H1 (cell line): ENCODE data around the gene DUS1L. TPM values are rescaled to one million over a fixed set of nuclear protein-coding genes. Genes with fewer than 3 reads are reported as not detected.

Experiments used
- BRCA1 ChIP-seq: IDR thresholded peaks from 2 replicates; pipeline ENCODE4 v1.6.1; 2012; ENCODE audit warnings: low read depth, low read length, improper control_type of control experiment
- CHD2 ChIP-seq: IDR thresholded peaks from 2 replicates; pipeline ENCODE4 v1.6.1; 2012; ENCODE audit warnings: low read length, improper control_type of control experiment
- E2F6 ChIP-seq: IDR thresholded peaks from 2 replicates; pipeline ENCODE4 v1.6.1; 2012; ENCODE audit warnings: inconsistent platforms
- GABPA ChIP-seq: IDR thresholded peaks from 2 replicates; pipeline ENCODE4 v1.6.1; 2011; ENCODE audit warnings: mild to moderate bottlenecking, low read length, moderate library complexity, borderline replicate concordance; ENCODE audit not compliant: insufficient read depth
- KDM4A ChIP-seq: IDR thresholded peaks from one replicate; pipeline ENCODE4 v1.7.1; 2012; ENCODE audit warnings: low read depth, mild to moderate bottlenecking, moderate library complexity, low read length, inconsistent platforms; ENCODE audit not compliant: severe bottlenecking
- SP1 ChIP-seq: IDR thresholded peaks from 2 replicates; pipeline ENCODE4 v1.6.1; 2011; ENCODE audit warnings: low read depth, low read length
- TAF7 ChIP-seq: optimal IDR thresholded peaks from 2 replicates; pipeline ENCODE3; 2011; ENCODE audit warnings: low read depth, mild to moderate bottlenecking, inconsistent platforms, low read length, moderate library complexity, borderline replicate concordance
- YY1 ChIP-seq: IDR thresholded peaks from 2 replicates; pipeline ENCODE4 v1.6.1; 2011; ENCODE audit warnings: low read depth, mild to moderate bottlenecking, low read length
- polyA plus RNA-seq, 7 experiments: library from polyadenylated mRNA; depleted of rRNA in 3 of 7; stranded (reverse) in 5 of 7; unstranded in 2 of 7; fragments of >200 nt in 5 of 7; fragments of 200-250 nt in 2 of 7; gene quantifications; 1 replicate in 5 of 7; 2 replicates in 1 of 7; 4 replicates in 1 of 7; pipeline versions ENCODE4 v1.2.1 to v1.2.3, GENCODE V29; 2011 to 2013; ENCODE audit warnings: missing spikeins in 2 of 7, mixed read lengths in 2 of 7
- total RNA-seq: library from RNA; stranded (reverse); fragmentation: NEBNext Ultra II Directional; extraction: Animal tissue kit (Norgen Biotek cat#: 25700); gene quantifications from 2 replicates; pipeline ENCODE4 v1.2.1, GENCODE V29; 2021

Gene DUS1L
- total and polyA plus RNA-seq, 2 of the 8 experiments (the other 6 are each of a cell fraction or from before 2014, with no cell fraction given) = 34.5 to 69.1 TPM

GRCh38 chr17:82050152-82050760, 15.3 kb downstream of the DUS1L start (continued):
- no peak for TF ChIP-seq SP1
- no peak for TF ChIP-seq KDM4A
- TF ChIP-seq YY1 = no peak
- TF ChIP-seq E2F6 = no peak
- TF ChIP-seq TAF7 = no peak
- TF ChIP-seq CHD2 = no peak
- no peak for TF ChIP-seq BRCA1
- TF ChIP-seq GABPA = no peak
